Measurements from ENCODE around the gene TNFSF9.
"Not testable (repeated sequence)": the region's sequence is repeated elsewhere in the genome, so short reads cannot be mapped to it uniquely, and the experiment has no call there.

The TNFSF9 gene

GRCh38 chr19:6572217-6572616 lies 41.4 kb downstream of the TNFSF9 start:
- DNase-seq (ENCODE audit: low spot score) = no peak

GRCh38 chr19:6573350-6573749 lies 42.5 kb downstream of the TNFSF9 start:
- DNase-seq (ENCODE audit: low spot score) = no peak

DNA sequence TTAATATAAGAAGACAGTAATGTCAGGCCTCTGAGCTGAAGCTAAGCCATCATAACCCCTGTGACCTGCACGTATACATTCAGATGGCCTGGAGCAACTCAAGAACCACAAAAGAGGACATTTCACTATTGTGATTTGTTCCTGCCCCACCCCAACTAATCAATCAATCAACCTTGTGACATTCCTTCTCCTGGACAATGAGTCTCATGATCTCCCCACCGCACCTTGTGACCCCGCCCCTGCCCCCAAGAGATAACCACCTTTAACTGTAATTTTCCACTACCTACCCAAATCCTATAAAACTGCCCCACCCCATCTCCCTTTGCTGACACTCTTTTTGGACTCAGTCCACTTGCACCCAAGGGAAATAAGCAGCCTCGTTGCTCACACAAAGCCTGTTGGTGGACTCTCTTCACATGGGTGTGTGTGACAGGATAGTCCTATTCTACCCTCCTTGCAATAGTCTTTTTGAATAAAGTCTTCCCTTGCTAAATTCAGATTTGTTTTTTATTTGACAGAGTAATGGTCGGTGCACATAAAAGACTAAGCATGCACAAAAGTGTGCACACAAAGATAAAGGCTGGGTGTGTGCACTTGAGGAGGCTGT lies 46.1 kb downstream of the TNFSF9 start:
- peak; percentile 70 for DNase-seq (ENCODE audit: low spot score)

- DNase-seq (ENCODE audit: low spot score) = no peak
Measured at GRCh38 chr19:6577476-6578125, 46.8 kb downstream of the TNFSF9 start.

GRCh38 chr19:6579450-6580178 lies 48.8 kb downstream of the TNFSF9 start:
- DNase-seq (ENCODE audit: low spot score) = no peak

GRCh38 chr19:6580313-6580712 lies 49.5 kb downstream of the TNFSF9 start:
- DNase-seq (ENCODE audit: low spot score) = no peak

- not testable (repeated sequence) for DNase-seq (ENCODE audit: low spot score)
Measured at GRCh38 chr19:6582515-6583484, 52.0 kb downstream of the TNFSF9 start.
